Kidney (tissue), 14 donors: ENCODE results near the gene RETREG1. TPM values are rescaled to one million over a fixed set of nuclear protein-coding genes. Genes with fewer than 3 reads are reported as not detected.
"Not testable (repeated sequence)": the region's sequence is repeated elsewhere in the genome, so short reads cannot be mapped to it uniquely, and the experiment has no call there.

Experiments
- DNase-seq, 5 donors: peaks; one replicate each; pipeline ENCODE4 v3.0.0-alpha.2; 2013 to 2020
- FAIRE-seq: peaks from 2 replicates; lab custom pipeline; 2012; peaks lifted over from hg19 to GRCh38; lab: Jason Lieb, UNC
- H3K27ac ChIP-seq, 2 donors: one replicate each; pipeline ENCODE4 v1.7.0; 2013; ENCODE audit warnings: low read depth in 2 of 2, low read length in 2 of 2, inconsistent platforms in 1 of 2
- H3K27me3 ChIP-seq: one replicate; pipeline ENCODE4 v1.7.1; 2013; ENCODE audit warnings: low read length, inconsistent platforms; ENCODE audit not compliant: control insufficient read depth, insufficient read depth
- H3K36me3 ChIP-seq, 3 donors: one replicate each; pipeline versions ENCODE4 v1.7.0 to v1.7.1; 2013; ENCODE audit warnings: low read length in 3 of 3, control low read depth in 1 of 3, inconsistent platforms in 1 of 3; ENCODE audit not compliant: insufficient read depth in 3 of 3, control insufficient read depth in 2 of 3
- H3K4me1 ChIP-seq, 3 donors: one replicate each; pipeline versions ENCODE4 v1.7.0 to v1.7.1; 2013; ENCODE audit warnings: low read length in 3 of 3, inconsistent platforms in 1 of 3, low read depth in 1 of 3; ENCODE audit not compliant: control insufficient read depth in 2 of 3, insufficient read depth in 2 of 3
- H3K4me3 ChIP-seq, 3 donors: one replicate each; pipeline versions ENCODE4 v1.7.0 to v1.8.1; 2013; ENCODE audit warnings: low read length in 3 of 3, control low read depth in 1 of 3, inconsistent platforms in 1 of 3
- H3K9ac ChIP-seq, 3 donors: one replicate each; pipeline versions ENCODE4 v1.7.0 to v1.7.1; 2013; ENCODE audit warnings: low read length in 3 of 3, control low read depth in 1 of 3, inconsistent platforms in 1 of 3
- H3K9me3 ChIP-seq, 3 donors: one replicate each; pipeline versions ENCODE4 v1.7.0 to v1.7.1; 2013; ENCODE audit warnings: low read length in 3 of 3, control low read depth in 1 of 3, inconsistent platforms in 1 of 3; ENCODE audit not compliant: control insufficient read depth in 2 of 3, insufficient read depth in 1 of 3
- intact Hi-C: fragments of 100-400 bp; cut with DNase I; formaldehyde crosslinking; loops from one replicate; pipeline ENCODE4 v1.11.1; 2022
- polyA plus RNA-seq: library from polyadenylated mRNA; stranded (reverse); fragments of 350-450 nt; fragmentation: Illumina TruSeq; extraction: RNeasy Lipid Tissue Mini Kit (QIAGEN cat#74804); gene quantifications from one replicate; pipeline ENCODE4 v1.2.3, GENCODE V29; 2014; ENCODE audit warnings: low read depth, low replicate concordance; ENCODE audit not compliant: insufficient read depth
- total RNA-seq: library from RNA; stranded (reverse); fragmentation: NEBNext Ultra II Directional; extraction: Animal tissue kit (Norgen Biotek cat#: 25700); gene quantifications from one replicate; pipeline ENCODE4 v1.2.1, GENCODE V29; 2021
- TF ChIP-seq, protein P1 (sequence below): IDR thresholded peaks from 3 replicates; pipeline ENCODE4 v1.5.1; 2012; ENCODE audit warnings: mild to moderate bottlenecking, moderate library complexity, borderline replicate concordance; ENCODE audit not compliant: insufficient read depth; ENCODE audit errors: extremely low read depth
- donor health status: control.
- donor health status: control.
- donor health status: control.
- donor health status: control.
- donor health status: control.
- donor health status: DM: yes; HTN: yes; CAD: no.
- donor health status: Normal renal cell carcinoma (clear cell type).

The RETREG1 gene
- total and polyA plus RNA-seq, 2 donors from 2014 or later, result 53.6 to 104 TPM

DNA sequence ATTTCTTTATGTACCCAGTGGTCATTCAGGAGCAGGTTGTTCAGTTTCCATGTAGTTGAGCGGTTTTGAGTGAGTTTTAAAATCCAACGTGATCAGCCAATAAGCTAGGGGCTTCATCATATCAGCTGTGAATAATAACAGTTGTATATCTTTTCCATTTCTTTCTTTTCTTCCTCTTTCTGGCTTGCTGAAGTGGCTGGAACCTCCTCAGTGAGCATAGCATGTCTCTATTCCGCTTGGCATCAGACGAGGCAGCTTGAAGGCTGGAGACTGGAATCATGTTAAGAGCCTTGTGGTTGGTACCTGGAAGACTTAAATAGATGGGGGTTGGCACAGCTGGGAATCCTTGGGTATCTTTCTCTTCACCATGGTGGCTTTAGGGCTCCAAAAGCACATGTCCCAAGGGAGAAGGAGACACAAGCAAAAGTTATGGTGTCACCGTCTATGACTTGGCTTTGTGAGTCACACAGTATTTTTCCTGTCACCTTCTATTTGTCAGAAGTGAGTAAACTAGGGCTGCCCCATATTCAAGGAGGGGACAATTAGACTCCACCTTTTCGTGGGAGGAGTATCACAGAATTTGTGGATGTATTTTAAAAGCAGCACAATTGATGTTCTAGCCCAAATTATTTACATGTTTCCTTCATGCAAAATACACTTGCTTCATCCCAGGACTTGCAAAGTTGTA is 38.0 kb upstream of the RETREG1 start:
- Histone ChIP-seq H3K27me3 (no peaks in the 10 kb centered on the region), H3K4me3 (no peak overlapping the region), H3K4me1 (no peaks in the 10 kb centered on the region), H3K9me3 (no peaks in the 10 kb centered on the region), H3K9ac (no peak overlapping the region), H3K27ac (no peak overlapping the region), H3K36me3 (no peaks in the 10 kb centered on the region)
- TF ChIP-seq, protein P1, sequence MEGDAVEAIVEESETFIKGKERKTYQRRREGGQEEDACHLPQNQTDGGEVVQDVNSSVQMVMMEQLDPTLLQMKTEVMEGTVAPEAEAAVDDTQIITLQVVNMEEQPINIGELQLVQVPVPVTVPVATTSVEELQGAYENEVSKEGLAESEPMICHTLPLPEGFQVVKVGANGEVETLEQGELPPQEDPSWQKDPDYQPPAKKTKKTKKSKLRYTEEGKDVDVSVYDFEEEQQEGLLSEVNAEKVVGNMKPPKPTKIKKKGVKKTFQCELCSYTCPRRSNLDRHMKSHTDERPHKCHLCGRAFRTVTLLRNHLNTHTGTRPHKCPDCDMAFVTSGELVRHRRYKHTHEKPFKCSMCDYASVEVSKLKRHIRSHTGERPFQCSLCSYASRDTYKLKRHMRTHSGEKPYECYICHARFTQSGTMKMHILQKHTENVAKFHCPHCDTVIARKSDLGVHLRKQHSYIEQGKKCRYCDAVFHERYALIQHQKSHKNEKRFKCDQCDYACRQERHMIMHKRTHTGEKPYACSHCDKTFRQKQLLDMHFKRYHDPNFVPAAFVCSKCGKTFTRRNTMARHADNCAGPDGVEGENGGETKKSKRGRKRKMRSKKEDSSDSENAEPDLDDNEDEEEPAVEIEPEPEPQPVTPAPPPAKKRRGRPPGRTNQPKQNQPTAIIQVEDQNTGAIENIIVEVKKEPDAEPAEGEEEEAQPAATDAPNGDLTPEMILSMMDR, result no peak
- no peak for DNase-seq
- intact Hi-C loops, result no loop called here
- no peak for FAIRE-seq

DNA sequence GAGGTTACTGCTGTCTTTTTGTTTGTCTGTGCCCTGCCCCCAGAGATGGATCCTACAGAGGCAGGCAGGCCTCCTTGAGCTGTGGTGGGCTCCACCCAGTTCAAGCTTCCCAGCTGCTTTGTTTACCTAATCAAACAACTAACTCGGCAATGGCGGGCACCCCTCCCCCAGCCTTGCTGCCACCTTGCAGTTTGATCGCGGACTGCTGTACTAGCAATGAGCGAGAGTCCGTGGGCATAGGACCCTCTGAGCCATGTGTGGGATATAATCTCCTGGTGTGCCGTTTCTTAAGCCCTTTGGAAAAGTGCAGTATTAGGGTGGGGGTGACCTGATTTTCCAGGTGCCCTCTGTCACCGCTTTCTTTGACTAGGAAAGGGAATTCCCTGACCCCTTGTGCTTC is 31.9 kb upstream of the RETREG1 start:
- FAIRE-seq, H3K27ac ChIP-seq, H3K4me1 ChIP-seq, H3K9ac ChIP-seq, H3K9me3 ChIP-seq, intact Hi-C loops, H3K4me3 ChIP-seq, H3K36me3 ChIP-seq, DNase-seq, H3K27me3 ChIP-seq: not testable (repeated sequence)

DNA sequence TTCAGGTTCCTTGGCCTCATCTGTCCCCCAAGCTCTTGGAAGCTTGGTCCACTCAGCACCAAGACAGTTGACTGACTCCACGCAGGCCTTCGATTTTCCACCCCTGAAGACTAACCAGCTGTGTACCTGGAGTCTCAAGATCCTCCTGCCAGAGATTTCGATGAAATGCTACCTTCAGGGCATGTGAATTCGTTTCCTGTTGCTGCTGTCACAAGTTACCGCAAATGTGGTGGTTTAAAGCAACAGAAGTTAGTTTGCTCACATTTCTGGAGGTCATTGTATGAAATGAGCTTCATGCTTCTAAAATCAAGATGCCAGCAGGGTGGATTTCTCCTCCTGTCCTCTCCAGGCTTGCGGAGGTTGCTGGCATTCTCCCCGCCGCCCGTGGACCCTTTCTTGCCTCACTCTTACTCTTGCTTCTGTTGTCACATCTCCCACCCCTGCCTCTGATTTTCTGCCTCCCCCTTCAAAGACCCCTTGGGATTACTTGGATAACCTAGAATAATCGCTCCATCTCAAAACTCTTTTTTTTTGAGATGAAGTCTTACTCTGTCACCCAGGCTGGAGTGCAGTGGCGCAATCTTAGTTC is 27.6 kb upstream of the RETREG1 start:
- TF ChIP-seq, protein P1, result no peak
- Histone ChIP-seq H3K27me3 (no peaks in the 10 kb centered on the region), H3K9me3 (no peaks in the 10 kb centered on the region), H3K4me1 (no peaks in the 10 kb centered on the region), H3K9ac (no peak overlapping the region), H3K36me3 (no peaks in the 10 kb centered on the region), H3K4me3 (no peak overlapping the region), H3K27ac (no peak overlapping the region)
- no peak for FAIRE-seq
- no peak for DNase-seq
- intact Hi-C loops, result no loop called here

DNA sequence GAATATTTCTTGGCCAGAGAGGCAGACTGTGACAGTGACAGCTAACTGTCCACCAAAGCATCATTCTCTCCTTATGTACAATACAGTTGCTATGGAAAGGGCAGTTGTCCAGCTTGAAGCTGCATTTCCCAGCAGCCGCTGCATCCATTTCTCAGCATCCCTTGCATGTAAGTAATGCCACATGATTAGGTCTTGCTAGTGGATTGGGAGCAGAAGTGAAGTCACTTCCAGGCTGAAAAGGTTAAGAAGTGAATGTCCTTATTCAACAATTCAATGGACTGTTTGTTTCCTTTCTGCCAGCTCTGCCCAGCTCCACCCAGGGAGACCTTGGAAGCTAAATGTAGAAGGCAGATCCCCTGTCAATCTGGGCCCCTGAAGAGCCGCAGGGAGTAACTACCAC is 26.1 kb upstream of the RETREG1 start:
- no peaks in the 10 kb centered on the region for H3K27me3 ChIP-seq
- no peak overlapping the region for H3K27ac ChIP-seq
- DNase-seq (no peak), FAIRE-seq (no peak)
- intact Hi-C loops, result no loop called here
- H3K4me3 ChIP-seq, result no peak overlapping the region
- no peaks in the 10 kb centered on the region for H3K9me3 ChIP-seq
- no peaks in the 10 kb centered on the region for H3K36me3 ChIP-seq
- TF ChIP-seq, protein P1, result no peak
- H3K9ac ChIP-seq, result no peak overlapping the region
- no peaks in the 10 kb centered on the region for H3K4me1 ChIP-seq
